Ascending aorta (tissue), 2 donors: ENCODE results near the gene KCNQ1. TPM values are rescaled to one million over a fixed set of nuclear protein-coding genes. Genes with fewer than 3 reads are reported as not detected.

Experiments used
- DNase-seq, 2 donors: peaks; one replicate each; pipeline ENCODE4 v3.0.0-alpha.2; 2019; ENCODE audit warnings: low spot score in 2 of 2
- H3K27ac ChIP-seq, 2 donors: fragments of 200-600 bp; sonication (generic); one replicate each; pipeline ENCODE4 v1.5.1; 2016 to 2017; ENCODE audit warnings: mild to moderate bottlenecking in 1 of 2
- H3K27me3 ChIP-seq: fragments of 200-600 bp; sonication (generic); one replicate; pipeline ENCODE4 v1.5.1; 2017
- H3K36me3 ChIP-seq, 2 donors: fragments of 200-600 bp; sonication (generic); one replicate each; pipeline ENCODE4 v1.5.1; 2016
- H3K4me1 ChIP-seq, 2 donors: fragments of 200-600 bp; sonication (generic); one replicate each; pipeline ENCODE4 v1.5.1; 2016 to 2017; ENCODE audit warnings: mild to moderate bottlenecking in 1 of 2
- H3K4me3 ChIP-seq, 2 donors: fragments of 200-600 bp; sonication (generic); one replicate each; pipeline ENCODE4 v1.5.1; 2016 to 2017; ENCODE audit warnings: mild to moderate bottlenecking in 1 of 2
- H3K9me3 ChIP-seq, 2 donors: fragments of 200-600 bp; sonication (generic); one replicate each; pipeline ENCODE4 v1.5.1; 2016
- intact Hi-C: fragments of 100-400 bp; cut with DNase I; formaldehyde crosslinking; loops from one replicate; pipeline ENCODE4 v1.15.1; 2023
- total RNA-seq: library from RNA; depleted of rRNA; stranded (reverse); fragments of >200 nt; gene quantifications from one replicate; pipeline ENCODE4 v1.1.0, GENCODE V29; 2016
- TF ChIP-seq, protein P1 (sequence below), 3 experiments: fragments of 200-600 bp in 2 of 3; fragments of 450-650 bp in 1 of 3; sonication (generic) in 2 of 3; IDR thresholded peaks; one replicate each; pipeline ENCODE4 v1.5.1; 2016 to 2019; ENCODE audit warnings: antibody characterized with exemption in 3 of 3, mild to moderate bottlenecking in 1 of 3, moderate library complexity in 1 of 3

Gene KCNQ1
- total RNA-seq, 1 donor from 2014 or later, result 2.3 TPM

DNA sequence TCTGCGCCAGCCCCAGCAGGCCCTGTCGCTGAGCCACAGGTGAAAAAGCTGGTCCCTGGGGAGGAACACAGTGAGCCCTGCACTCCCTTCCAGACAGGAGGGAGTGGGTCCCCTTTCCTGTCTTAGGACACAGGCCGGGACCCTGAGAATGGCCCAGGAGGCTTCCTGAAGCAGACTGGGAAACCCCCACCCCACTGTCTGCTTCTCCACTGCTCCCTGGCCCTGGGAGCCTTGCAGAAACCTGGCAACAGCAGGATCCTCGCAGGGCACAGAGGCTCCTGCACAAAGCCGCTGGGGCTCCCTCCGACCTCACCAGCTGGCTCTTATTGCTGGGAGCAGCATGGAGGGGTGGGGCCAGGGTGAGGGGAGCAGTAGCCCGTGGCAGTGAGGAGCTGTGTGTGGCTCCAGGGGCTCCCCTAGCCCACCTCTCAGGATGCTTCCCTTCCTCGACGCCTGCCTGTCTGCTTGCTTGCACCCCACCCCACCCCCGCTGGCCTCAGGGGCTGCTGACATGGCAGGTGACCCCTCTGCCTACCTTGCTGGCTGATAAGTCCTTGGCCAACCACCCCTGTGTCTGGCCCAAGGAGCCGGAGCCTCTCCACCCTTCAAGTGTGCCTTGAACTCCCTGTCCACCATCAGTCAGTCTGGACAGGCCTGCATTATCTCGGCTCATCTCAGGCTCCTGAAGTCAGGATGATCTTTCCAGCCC lies 327.1 kb downstream of the KCNQ1 start:
- H3K36me3 ChIP-seq, result no peaks in the 10 kb centered on the region
- intact Hi-C loops, result no loop called here
- no peak overlapping the region for H3K27ac ChIP-seq
- H3K4me3 ChIP-seq, result no peak overlapping the region
- TF ChIP-seq, protein P1, sequence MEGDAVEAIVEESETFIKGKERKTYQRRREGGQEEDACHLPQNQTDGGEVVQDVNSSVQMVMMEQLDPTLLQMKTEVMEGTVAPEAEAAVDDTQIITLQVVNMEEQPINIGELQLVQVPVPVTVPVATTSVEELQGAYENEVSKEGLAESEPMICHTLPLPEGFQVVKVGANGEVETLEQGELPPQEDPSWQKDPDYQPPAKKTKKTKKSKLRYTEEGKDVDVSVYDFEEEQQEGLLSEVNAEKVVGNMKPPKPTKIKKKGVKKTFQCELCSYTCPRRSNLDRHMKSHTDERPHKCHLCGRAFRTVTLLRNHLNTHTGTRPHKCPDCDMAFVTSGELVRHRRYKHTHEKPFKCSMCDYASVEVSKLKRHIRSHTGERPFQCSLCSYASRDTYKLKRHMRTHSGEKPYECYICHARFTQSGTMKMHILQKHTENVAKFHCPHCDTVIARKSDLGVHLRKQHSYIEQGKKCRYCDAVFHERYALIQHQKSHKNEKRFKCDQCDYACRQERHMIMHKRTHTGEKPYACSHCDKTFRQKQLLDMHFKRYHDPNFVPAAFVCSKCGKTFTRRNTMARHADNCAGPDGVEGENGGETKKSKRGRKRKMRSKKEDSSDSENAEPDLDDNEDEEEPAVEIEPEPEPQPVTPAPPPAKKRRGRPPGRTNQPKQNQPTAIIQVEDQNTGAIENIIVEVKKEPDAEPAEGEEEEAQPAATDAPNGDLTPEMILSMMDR (IDR thresholded peaks at IDR 0.05), result no peak
- DNase-seq, result peak; percentile 6 to 47
- no peaks in the 10 kb centered on the region for H3K4me1 ChIP-seq
- no peaks in the 10 kb centered on the region for H3K9me3 ChIP-seq
- H3K27me3 ChIP-seq, result no peaks in the 10 kb centered on the region

DNA sequence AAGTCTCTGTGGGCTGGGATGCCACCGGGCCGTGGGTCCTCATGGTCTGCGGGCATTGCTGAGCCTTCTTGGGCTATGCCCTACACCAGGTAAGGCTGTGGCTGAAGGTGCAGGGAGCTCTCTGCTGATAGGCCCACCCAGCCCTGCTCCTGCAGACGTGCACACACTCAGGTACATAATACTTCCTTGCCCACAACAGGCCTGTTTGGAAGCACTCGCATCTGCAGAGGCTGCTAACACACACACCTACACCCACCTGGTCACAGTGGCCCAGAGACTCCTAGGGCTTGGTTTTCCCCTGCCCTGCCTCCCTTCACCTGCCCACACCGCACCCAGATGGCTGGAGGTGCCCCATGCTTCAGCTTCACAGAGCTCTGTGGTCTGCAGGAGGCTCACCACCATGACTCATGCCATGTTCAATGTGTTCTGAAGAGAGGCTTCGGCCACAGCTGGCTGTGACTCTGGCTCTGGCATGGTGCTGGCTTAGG lies 327.8 kb downstream of the KCNQ1 start:
- Histone ChIP-seq H3K27me3 (no peaks in the 10 kb centered on the region), H3K27ac (no peak overlapping the region), H3K9me3 (no peaks in the 10 kb centered on the region), H3K36me3 (no peaks in the 10 kb centered on the region), H3K4me3 (no peak overlapping the region), H3K4me1 (peaks cover 0 to 4% of the 10 kb centered on the region in 2 donors)
- TF ChIP-seq, protein P1 (IDR thresholded peaks at IDR 0.05), result no peak
- intact Hi-C loops, result no loop called here
- peak in 1 of 2 donors; percentile 31 for DNase-seq

DNA sequence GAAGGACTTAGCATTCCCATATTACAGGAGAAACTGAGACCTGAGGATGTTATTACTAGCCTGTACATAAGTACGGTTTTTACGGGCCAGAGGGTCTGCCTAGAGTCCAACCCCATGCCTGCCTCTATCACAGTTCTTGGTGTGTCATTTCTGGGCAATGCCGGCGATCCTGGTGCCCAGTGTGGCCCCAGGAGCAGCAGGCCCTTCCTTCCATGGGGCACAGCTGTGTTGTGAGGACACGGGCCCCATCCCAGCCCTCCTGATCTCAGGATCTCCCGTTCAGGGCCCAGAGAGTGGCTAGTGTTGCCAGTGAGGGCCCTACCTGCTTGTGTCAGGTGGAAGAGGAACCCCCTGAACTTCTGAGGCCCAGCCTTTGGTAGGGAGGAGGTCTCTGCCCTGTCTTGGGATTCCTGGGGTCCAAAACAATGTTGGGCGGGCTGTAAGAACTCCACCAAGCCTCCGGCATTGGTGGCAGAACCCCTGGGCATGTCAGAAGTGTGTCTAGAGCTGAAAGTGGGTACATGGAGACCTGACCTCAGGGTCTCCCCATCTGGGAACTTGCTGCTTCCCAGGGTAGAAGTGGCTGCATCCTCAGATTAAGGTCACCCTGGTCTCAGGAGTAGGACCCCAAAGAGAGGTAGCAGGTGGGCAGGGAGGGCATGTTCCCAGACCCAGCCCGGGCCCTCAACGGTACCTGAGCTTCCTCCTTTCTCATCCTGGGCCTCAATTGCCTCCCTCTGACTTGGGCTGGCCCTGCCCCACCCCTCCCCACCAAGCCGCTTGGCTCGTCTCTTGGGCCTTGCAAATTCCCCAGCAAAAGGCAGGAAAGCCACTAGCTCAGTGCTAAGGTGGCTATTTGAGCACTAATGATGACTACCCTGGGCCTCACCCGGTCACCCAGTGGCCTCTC lies 329.6 kb downstream of the KCNQ1 start:
- DNase-seq, result peak in 1 of 2 donors; percentile 60
- Histone ChIP-seq H3K4me3 (no peak overlapping the region), H3K9me3 (no peaks in the 10 kb centered on the region), H3K27me3 (no peaks in the 10 kb centered on the region), H3K27ac (no peak overlapping the region), H3K36me3 (no peaks in the 10 kb centered on the region), H3K4me1 (peaks cover 9 to 21% of the 10 kb centered on the region in 2 donors)
- TF ChIP-seq, protein P1 (IDR thresholded peaks at IDR 0.05), result no peak
- intact Hi-C loops, result loop anchor here (5.0 kb wide), 1 partner anchor 242 kb away; no protein-coding TSS in a partner anchor

DNA sequence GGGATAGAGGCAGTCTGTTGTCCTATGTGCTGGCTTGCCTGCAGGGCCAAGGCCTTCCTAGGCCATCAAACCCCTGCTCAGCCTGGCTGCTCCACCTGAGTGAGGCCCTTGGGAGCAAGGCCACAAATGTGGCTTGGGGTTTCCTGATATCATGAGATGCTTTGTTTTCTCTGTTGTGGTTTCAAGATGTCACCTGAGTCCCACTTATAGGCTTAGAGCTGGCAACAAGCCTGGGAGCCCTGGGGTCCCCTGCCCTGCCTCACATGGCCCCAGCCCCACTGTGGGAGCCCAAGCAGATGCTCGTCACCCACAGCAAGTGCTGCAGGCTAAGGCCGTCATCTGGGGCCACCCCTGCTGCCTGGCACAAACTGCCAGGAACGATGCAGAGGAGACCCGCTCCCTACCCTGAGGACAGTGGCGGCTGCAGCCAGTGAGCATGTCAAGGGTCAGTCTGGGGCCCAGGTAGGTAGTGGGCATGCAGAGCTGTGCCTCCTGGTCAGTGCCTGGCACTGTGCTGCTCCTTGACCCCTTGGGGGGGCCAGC lies 330.3 kb downstream of the KCNQ1 start:
- TF ChIP-seq, protein P1 (IDR thresholded peaks at IDR 0.05), result no peak
- Histone ChIP-seq H3K9me3 (no peaks in the 10 kb centered on the region), H3K4me1 (peaks cover 11 to 28% of the 10 kb centered on the region in 2 donors), H3K36me3 (no peaks in the 10 kb centered on the region), H3K27me3 (no peaks in the 10 kb centered on the region), H3K4me3 (no peak overlapping the region), H3K27ac (no peak overlapping the region)
- intact Hi-C loops, result loop anchor here (5.0 kb wide), 1 partner anchor 243 kb away; no protein-coding TSS in a partner anchor
- DNase-seq, result peak in 1 of 2 donors; percentile 61

DNA sequence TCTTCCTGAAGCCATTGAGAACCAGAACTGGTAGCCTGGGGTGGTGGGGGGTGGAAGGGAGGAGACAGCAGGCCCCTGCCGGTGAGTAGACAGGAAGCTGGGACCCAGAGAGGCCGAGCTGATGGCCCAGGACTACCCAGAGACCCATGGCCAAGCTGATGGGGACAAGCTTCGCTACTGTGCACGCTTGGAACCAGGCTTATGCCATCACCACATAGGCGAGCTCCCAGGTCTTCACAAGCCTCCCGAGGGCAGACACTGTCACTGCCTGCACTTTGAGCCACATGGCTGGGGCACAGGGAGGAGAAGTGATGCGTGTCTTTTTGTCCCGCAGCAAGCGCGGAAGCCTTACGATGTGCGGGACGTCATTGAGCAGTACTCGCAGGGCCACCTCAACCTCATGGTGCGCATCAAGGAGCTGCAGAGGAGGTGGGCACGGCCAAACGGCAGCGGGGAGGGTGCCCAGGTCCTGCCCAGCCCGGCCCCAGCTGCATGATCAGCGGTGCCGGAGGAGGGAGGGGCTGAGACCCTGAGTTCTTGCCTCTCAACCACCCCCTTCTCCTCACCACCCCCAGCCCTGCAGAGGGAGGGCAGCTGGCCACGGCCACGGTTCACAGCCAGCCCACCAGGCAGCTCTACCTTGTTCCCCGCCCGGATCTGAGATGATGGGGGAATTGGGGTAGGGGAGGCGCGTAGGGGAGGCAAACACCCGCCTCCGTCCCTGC lies 331.0 kb downstream of the KCNQ1 start:
- peak in 1 of 2 donors; percentile 54 for DNase-seq
- no peak overlapping the region for H3K27ac ChIP-seq
- no peak overlapping the region for H3K4me3 ChIP-seq
- peaks cover 11 to 34% of the 10 kb centered on the region in 2 donors for H3K4me1 ChIP-seq
- TF ChIP-seq, protein P1 (IDR thresholded peaks at IDR 0.05), result no peak
- H3K27me3 ChIP-seq, result no peaks in the 10 kb centered on the region
- H3K9me3 ChIP-seq, result no peaks in the 10 kb centered on the region
- intact Hi-C loops, result loop anchor here (5.0 kb wide), 1 partner anchor 243 kb away; no protein-coding TSS in a partner anchor
- H3K36me3 ChIP-seq, result no peaks in the 10 kb centered on the region
